D341Med (cell line): ENCODE results near the gene PROK1.
A peak's percentile ranks its signal among the peaks of the same experiment; 100 is the strongest.

Experiments used
- DNase-seq: peaks from one replicate; pipeline ENCODE4 v3.0.0; 2012; ENCODE audit warnings: low spot score

Gene PROK1

DNA sequence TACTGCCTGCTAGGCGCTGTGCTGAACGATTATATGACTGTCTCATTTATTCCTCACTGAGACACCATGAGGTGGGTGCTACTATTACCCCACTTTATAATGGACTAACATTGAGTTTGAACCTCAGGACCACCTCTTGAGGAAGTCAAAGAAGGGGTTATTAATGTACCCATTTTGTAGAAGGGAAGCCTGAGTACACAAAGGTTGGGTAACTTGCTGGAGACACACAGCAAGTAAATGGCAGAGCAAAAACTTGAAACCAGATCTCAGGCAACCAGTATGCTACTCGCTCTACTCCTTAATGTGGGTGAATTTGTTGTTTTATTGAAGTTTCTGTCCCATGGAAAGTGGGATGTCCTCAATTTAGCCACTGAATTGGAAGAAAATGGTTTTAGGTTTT, 37.9 kb downstream of the PROK1 start:
- DNase-seq, result no peak

DNA sequence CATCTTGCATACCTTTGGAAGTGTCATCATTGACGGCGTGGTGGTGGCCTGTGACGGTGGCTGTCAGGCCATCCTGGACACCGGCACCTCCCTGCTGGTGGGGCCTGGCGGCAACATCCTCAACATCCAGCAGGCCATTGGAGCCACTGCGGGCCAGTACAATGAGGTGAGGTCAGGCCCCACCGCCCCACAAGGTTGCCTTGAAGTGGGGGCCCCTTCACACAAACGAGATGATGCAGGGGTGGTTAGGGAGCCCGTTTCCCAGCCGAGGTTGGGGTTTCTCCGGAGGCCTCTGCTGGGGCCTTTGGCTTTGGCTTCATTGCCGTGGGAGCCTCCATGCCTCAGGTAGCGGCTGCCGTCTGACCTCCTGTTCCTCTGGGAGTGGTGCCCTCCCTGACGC, 38.5 kb downstream of the PROK1 start:
- no peak for DNase-seq

DNA sequence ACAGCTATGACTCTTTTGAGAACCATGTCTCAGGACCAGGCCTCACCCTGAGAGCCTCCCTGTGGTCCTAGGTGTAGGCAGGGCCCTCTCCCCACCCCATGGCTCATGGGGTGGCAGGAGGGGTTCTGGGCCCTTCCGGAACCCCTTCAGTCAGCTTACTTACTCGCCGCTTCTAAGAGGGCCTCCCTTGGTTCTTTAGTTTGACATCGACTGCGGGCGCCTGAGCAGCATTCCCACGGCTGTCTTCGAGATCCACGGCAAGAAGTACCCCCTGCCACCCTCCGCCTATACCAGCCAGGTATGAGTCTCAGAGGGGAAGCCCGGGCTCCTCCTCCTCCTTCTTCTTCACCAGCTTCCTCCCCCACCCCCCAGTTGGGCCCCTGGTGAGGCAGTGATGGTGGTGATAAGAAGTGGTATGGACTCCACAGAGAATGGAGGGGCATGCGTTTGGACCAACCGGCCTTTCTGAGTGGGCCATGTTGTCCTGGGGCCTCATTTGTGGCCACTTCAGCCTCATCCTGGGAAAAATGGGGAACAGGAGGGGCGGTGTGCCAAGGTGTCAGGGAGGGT, 39.1 kb downstream of the PROK1 start:
- DNase-seq, result no peak

DNA sequence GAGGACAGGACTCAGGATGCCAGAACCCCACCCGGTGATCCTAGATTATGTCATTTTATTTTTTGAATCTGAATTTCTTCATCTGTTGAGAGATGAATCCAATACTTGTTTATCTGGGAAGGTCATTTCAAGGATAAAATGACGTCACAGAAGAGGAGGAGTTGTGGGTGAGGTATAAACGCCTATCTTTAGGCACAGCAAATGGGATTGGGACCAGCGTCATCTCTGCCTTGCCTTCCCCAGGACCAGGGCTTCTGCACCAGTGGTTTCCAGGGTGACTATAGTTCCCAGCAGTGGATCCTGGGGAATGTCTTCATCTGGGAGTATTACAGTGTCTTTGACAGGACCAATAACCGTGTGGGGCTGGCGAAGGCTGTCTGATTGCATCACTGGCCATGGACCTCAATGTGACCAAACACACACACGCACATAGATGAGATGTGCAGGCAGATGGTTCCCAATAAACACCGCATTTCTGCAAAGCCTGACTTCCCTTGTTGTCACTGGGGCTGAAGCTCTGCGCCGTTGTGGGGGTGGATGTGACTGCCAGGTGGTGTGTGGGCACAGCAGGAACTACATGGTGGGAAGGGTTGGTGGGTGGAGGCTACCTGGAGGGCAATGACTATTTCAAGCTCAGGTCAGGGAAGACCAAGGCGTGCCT, 40.0 kb downstream of the PROK1 start:
- DNase-seq, result no peak

DNA sequence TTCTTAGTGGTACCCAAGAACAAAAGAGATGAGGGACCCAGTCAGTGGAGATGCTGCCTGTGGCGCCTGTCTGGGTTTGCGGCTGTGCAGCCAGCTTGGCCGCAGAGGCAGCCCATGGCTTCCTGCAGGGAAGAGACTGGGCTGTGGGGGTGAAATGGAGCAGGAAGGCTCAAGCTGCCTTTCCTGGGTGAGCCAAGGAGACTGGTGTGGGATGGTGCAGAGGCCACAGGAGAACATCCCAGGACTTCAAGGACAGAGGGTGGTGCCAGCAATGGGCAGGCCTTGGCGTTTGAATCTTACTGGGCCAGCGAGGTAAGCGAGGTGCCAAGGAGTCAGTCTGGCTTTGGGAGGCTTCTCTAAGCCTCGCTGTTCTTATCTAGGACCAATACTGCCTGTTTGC, 41.6 kb downstream of the PROK1 start:
- no peak for DNase-seq

DNA sequence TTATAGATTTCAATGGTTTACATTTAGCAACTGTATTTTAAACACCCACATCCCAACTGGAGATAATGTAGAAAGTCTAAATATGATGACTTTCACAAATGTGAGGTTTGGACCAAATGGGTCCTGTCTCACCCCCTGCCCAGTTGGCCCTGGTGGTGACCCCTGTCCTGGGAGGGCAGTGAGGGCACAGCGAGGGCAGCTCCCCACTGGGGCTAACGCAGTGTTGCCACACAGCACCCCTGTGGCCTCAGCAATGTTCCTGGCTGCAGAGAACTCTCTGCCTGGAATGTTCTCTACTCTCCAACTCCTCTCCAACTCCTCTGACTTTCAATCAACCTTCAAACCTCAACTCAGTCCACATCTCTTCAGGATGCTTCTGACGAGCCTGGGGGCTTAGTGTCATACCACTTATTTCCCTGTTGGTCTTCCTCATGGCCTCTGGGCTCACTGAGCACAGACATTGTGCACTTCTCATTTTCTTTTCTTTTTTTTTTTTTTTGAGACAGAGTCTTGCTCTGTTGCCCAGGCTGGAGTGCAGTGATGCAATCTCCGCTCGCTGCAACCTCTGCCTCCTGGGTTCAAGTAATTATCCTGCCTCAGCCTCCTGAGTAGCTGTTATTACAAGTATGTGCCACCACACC, 42.2 kb downstream of the PROK1 start:
- no peak for DNase-seq

DNA sequence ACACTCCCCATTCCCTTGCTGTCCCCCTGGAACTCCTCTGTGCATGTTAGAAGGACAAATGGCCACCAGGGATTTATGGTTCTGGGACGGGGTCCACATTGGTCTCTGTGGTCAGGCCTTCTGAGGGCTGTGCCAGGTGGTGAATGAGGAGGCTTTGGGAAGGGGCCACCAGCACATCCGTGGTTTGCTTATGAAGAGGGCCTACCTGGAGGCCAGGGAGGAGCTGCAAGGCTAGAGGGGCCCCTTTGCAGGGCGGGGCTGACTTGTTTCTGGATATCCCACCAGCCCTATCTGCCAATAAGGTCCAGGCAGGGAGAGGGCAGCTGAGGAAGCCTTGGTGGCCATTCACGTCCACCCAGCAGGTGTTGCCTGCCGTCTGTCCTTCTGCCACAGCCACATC, 43.1 kb downstream of the PROK1 start:
- DNase-seq, result no peak

DNA sequence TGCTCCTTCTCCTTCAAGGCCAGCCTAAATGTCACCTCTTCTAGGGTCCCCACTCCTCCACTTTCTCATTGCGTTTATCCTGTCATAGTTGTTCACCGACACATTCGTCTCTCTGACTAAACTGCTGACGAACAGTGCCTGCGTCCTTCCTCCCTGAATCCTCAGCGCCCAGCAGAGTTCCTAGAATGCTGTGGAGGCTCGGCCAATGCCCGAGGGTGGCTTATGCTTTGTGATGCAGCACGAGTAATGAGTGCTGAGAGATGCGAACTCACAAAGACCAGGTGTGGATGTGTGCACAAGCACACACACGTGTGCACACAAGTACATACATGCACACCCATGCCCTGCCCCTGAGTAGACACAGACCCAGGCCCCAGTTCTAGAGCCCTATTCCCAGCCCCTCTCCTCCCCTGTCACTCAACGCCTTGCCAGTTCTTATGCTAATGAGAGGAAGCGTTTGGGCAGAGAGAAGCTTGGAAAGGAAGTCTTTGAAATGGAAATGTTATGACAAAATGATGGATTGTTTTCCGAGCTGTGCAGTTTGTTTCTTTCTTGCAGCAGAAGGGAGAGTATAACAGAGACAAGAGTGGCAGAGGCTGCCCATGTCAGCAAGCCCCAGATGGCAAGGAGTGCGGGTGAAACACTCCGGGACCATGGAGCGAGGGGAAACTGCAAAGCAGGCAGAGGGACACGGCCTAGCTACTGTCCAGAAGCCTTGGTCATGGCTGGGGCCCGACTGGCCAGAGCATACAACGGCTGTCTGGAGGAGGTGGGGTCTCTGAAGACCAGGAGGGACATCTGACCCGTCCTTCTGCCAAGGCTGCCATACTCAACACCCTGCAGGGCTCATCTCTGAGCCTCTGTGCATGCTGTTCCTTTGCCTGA, 43.8 kb downstream of the PROK1 start:
- DNase-seq, result no peak

DNA sequence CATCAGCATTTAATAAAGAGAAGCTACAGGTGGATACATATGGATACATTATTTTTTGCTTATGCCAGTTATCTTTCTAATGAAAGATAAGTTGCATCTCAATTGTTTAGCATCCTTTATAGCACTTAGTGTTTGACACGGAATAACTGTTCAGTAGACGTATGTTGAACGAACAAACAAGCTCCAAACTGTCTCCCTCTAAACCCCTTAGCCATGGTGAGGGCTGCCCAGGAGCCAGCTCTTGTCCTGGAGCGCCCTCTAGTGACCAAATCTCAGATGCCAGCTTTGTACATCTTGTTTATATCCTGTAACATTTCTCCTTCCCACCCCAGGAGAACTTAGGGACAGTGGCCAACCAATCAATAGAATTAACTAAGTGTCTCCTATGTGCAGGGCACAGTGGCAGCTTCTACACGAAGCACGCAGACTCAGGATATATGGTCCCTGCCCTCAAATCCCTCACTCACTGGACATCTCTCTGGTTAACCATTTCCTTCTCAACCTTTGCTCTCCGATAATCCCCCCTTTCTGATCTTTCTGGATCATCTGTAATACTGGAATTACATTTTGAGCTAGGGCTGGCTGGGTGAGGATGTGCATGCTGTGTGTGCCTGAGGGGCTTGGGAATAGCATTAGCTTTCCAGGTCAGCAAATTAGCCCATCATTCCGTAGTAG, 45.1 kb downstream of the PROK1 start:
- DNase-seq, result peak; percentile 84

DNA sequence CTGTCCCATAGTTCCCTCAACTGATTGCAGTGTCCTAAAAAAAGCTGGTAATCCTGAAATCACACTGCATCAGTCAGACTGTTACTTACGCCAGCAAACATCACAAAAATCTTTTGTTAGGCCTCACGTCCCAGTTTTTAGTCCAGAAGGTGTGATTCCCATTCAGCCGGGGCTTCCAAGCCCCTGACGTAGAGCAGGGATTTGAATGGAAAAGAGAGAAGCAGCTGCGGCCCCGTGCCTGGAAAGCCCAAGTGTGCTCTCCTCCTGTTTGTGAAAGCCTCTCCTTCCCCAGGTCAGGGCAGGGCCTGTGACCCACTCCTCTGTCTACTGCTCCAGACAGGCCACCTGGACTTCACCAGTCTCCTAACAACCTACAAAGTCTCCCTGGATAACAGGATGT, 47.3 kb downstream of the PROK1 start:
- DNase-seq, result no peak

DNA sequence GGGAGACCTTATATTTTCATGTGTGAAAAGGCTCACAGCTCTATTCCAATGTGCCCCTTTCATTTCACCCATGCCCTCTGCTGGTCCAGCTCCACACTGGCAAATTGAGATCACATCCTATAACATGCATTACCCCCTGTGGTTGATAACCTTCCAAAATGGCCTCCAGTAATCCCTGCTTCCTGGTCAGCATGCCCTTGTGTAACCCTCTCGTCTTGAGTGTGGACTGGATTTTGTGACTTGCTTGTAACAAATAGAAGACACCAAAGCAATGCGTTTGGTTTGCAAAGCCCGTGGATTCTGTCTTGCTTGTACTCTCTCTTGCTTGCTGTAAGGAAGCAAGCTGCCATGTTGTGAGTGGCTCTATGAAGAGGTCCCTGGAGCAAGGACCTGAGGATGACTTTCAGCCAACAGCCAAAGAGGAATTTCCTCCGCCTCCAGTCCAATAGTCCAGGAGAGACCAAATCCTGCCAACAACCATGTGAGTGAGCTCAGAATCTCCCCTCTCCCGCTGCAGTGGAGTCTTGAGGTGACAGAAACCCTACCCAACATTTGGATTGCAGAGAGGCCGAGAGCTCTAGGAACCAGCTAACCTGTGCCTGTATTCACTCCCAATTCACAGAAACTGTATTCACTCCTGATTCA, 50.7 kb downstream of the PROK1 start:
- no peak for DNase-seq

DNA sequence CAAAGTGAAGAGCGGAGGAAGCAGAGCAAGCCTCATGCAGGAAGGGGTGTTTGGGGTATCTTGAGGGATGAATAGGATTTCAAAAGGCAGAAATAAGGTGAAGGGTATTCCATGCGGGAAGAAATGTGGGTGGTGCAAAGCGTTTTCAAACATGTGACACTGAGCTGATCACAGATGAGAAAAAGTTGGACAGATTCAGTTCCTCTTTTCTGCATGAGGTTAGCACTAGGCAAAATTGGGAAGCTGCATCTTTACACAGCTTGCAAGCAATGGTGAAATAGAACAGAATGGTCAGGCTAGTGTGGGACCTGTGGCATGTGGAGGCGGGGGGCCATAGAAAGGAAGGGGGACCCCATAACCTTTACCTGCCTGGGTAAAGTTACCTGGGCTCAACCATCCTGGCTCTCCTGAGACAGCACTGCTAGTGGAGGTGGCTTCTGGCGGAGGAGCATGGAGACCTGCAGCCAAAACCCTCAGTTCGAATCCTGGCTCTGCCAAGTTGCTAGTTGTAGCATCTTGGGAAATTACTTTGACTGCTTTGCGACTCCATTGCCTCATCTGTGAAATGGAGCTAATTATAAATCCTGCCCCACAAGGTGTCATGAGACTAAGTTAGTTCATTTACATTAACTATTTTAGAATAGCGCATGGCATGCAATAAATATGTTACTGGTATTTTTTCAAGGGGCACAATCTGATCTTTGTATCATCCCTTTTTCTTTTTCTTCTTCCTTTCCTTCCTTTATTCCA, 51.6 kb downstream of the PROK1 start:
- no peak for DNase-seq

DNA sequence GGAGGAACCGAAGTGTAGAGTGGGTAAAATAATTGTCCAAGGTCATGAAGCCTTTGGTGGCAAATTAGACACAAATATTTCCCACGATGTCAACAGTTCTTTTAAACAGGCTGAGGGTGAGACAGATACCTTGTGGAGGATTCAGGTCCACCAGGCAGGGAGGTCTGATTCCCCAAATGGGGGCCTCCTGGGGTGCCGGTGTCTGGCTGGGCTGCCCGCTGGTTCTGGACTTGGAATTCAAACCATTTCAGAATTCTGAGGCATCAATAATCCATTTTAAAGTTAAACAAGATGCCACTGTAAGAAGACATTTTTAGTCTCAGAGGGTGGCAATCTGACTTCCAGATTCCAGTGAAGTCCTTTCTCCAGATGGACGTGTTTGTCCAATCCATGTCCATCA, 52.5 kb downstream of the PROK1 start:
- no peak for DNase-seq

DNA sequence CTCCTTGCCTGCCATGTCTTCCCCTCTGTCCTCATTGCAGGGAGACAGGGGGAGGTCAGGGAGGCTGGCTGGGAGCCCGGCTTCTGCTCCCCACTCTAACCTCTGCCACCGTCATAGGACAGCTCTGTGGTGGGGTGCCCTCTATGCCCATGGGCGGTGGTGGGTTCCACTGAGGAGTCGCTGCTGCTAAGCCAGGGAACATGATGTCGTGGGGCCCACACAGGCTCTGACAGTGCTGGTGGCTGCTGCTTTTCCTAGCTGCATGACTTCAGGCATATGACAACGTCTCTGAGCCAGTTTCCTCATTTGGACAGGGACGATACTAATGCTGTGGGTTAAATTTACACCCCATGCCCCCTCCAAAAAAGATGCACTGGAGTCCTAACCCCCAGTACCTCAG, 53.3 kb downstream of the PROK1 start:
- DNase-seq, result no peak

DNA sequence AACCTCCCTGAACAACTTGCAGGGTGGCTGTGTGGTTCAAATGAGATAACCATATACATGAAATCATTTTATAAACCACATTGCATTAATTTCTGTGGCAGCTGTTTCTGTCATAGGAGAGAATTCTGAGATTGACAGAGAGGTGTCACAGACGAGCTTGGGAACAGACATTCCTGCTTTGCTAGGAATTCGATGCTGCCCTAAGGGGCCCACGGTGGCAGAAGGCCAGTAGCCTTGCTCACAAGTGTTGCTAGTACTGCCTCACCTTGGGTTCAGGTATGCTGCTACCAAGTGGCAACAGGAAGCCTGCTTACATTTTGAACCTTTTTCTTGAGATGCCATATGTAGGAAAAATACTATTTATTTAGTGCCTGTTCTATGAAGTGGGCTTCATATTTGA, 54.6 kb downstream of the PROK1 start:
- DNase-seq, result no peak

DNA sequence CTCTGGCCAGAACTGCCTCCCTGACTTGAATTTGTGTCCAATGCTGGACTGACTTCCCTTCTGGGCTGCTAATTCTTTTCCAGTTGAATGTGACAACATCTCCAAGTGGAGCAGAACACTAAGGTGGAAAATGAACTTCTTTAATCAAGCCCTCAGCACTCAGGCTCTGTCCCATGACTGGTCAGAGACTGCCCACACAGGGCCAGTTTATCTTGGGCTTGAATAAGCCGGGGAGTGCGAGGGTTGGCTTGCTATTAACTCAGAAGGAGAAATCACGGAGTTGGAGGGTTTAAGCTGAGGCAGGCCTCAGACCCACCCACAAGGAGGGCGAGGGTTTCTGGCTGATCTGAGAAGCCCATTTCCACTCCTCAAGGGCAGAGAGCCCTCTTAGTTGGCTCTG, 55.6 kb downstream of the PROK1 start:
- DNase-seq, result no peak
